ENCODE measurements around the gene KCNK17. TPM values are rescaled to one million over a fixed set of nuclear protein-coding genes. Genes with fewer than 3 reads are reported as not detected.

KCNK17 gene
- total RNA-seq, 2 experiments from 2014 or later, result not detected

GRCh38 chr6:39317256-39317655, 3.0 kb upstream of the KCNK17 start:
- Histone ChIP-seq H3K9me3 (ENCODE audit: low read length) (no peaks in the 10 kb centered on the region), H2AFZ (ENCODE audit: low read length) (no peak overlapping the region), H3K4me3 (ENCODE audit: low read depth, low read length, poor library complexity, severe bottlenecking) (no peak overlapping the region), H3K4me2 (ENCODE audit: low read length) (no peak overlapping the region), H4K20me1 (ENCODE audit: insufficient read depth, low read length) (no peaks in the 10 kb centered on the region), H3K4me1 (ENCODE audit: insufficient read depth, low read length, poor library complexity, severe bottlenecking) (no peaks in the 10 kb centered on the region), H3K36me3 (ENCODE audit: insufficient read depth, low read length) (no peaks in the 10 kb centered on the region), H3K9me2 (ENCODE audit: insufficient read depth, low read length) (no peaks in the 10 kb centered on the region), H3K79me2 (ENCODE audit: insufficient read depth, low read depth, low read length) (no peaks in the 10 kb centered on the region), H3K27ac (ENCODE audit: low read depth, low read length, poor library complexity, severe bottlenecking) (no peak overlapping the region)
- POLR2A ChIA-PET, result no interaction called here
- intact Hi-C loops (cut with micrococcal nuclease; ENCODE audit: unreplicated experiment), result loop anchor here (10.0 kb wide), 1 partner anchor 322 kb away; no protein-coding TSS in a partner anchor
- CTCF ChIA-PET (ENCODE audit: unreplicated experiment), result no interaction called here
- TF ChIP-seq, protein P1, sequence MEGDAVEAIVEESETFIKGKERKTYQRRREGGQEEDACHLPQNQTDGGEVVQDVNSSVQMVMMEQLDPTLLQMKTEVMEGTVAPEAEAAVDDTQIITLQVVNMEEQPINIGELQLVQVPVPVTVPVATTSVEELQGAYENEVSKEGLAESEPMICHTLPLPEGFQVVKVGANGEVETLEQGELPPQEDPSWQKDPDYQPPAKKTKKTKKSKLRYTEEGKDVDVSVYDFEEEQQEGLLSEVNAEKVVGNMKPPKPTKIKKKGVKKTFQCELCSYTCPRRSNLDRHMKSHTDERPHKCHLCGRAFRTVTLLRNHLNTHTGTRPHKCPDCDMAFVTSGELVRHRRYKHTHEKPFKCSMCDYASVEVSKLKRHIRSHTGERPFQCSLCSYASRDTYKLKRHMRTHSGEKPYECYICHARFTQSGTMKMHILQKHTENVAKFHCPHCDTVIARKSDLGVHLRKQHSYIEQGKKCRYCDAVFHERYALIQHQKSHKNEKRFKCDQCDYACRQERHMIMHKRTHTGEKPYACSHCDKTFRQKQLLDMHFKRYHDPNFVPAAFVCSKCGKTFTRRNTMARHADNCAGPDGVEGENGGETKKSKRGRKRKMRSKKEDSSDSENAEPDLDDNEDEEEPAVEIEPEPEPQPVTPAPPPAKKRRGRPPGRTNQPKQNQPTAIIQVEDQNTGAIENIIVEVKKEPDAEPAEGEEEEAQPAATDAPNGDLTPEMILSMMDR (conservative IDR thresholded peaks at IDR 0.05; ENCODE audit: low read length), result no peak
- no peak for TF ChIP-seq EZH2phosphoT487 (IDR thresholded peaks at IDR 0.05; ENCODE audit: borderline replicate concordance, low read depth, low read length)
- DNase-seq (ENCODE audit: low spot score), result no peak
- no TSS peak for BruUV-seq (replicated peaks)

- ChIA-PET CTCF (ENCODE audit: unreplicated experiment) (no interaction called here), POLR2A (no interaction called here)
- no peak overlapping the region for H3K4me3 ChIP-seq (ENCODE audit: low read depth, low read length, poor library complexity, severe bottlenecking)
- BruUV-seq (replicated peaks), result no TSS peak
- no peak for DNase-seq (ENCODE audit: low spot score)
- H2AFZ ChIP-seq (ENCODE audit: low read length), result no peak overlapping the region
- no peaks in the 10 kb centered on the region for H3K9me3 ChIP-seq (ENCODE audit: low read length)
- H3K27ac ChIP-seq (ENCODE audit: low read depth, low read length, poor library complexity, severe bottlenecking), result no peak overlapping the region
- no peaks in the 10 kb centered on the region for H3K79me2 ChIP-seq (ENCODE audit: insufficient read depth, low read depth, low read length)
- H4K20me1 ChIP-seq (ENCODE audit: insufficient read depth, low read length), result no peaks in the 10 kb centered on the region
- no peaks in the 10 kb centered on the region for H3K9me2 ChIP-seq (ENCODE audit: insufficient read depth, low read length)
- TF ChIP-seq EZH2phosphoT487 (IDR thresholded peaks at IDR 0.05; ENCODE audit: borderline replicate concordance, low read depth, low read length), result no peak
- TF ChIP-seq, protein P1 (conservative IDR thresholded peaks at IDR 0.05; ENCODE audit: low read length), result no peak
- H3K4me2 ChIP-seq (ENCODE audit: low read length), result no peak overlapping the region
- H3K36me3 ChIP-seq (ENCODE audit: insufficient read depth, low read length), result no peaks in the 10 kb centered on the region
- no peaks in the 10 kb centered on the region for H3K4me1 ChIP-seq (ENCODE audit: insufficient read depth, low read length, poor library complexity, severe bottlenecking)
- intact Hi-C loops (cut with micrococcal nuclease; ENCODE audit: unreplicated experiment), result loop anchor here (10.0 kb wide), 1 partner anchor 319 kb away; no protein-coding TSS in a partner anchor
Measured at GRCh38 chr6:39313526-39314272, 520 bp downstream of the KCNK17 start.

DNA sequence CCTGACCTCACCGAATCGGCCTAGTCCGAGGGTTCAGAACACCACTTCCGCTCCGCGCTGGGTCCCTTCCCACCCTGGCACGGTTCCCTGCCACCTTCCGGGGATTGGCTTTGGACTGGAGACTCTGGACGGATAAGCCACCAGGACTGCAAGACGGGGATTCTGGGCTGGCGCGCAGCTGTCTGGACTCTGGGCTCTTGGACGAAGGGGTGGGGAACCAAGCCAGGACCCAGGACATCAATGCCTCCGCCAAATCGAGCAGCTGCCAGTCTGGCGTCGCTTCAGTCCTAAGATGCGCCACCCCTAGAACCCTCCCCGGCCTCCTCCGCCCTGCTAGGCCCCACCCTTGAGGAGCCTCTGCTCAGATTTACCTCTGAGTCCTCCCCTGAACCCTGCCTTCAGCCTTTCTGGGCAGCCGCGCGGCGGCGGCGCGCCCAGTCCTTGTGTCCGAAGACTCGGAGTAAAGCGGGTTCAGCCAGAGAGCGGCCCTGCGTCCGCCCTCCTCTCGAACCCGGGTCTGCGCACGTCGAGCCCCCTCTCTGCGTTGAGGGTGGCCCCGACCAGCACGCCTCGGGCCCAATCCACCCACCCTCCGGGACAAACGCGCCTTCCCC, 1.2 kb downstream of the KCNK17 start:
- no peaks in the 10 kb centered on the region for H3K9me3 ChIP-seq (ENCODE audit: low read length)
- H3K4me1 ChIP-seq (ENCODE audit: insufficient read depth, low read length, poor library complexity, severe bottlenecking), result no peaks in the 10 kb centered on the region
- H2AFZ ChIP-seq (ENCODE audit: low read length), result no peak overlapping the region
- H3K4me2 ChIP-seq (ENCODE audit: low read length), result no peak overlapping the region
- no peaks in the 10 kb centered on the region for H3K36me3 ChIP-seq (ENCODE audit: insufficient read depth, low read length)
- no peak overlapping the region for H3K27ac ChIP-seq (ENCODE audit: low read depth, low read length, poor library complexity, severe bottlenecking)
- BruUV-seq (replicated peaks), result no TSS peak
- H3K4me3 ChIP-seq (ENCODE audit: low read depth, low read length, poor library complexity, severe bottlenecking), result no peak overlapping the region
- no peaks in the 10 kb centered on the region for H3K9me2 ChIP-seq (ENCODE audit: insufficient read depth, low read length)
- H3K79me2 ChIP-seq (ENCODE audit: insufficient read depth, low read depth, low read length), result no peaks in the 10 kb centered on the region
- intact Hi-C loops (cut with micrococcal nuclease; ENCODE audit: unreplicated experiment), result loop anchor here (10.0 kb wide), 1 partner anchor 318 kb away; no protein-coding TSS in a partner anchor
- ChIA-PET CTCF (ENCODE audit: unreplicated experiment) (no interaction called here), POLR2A (no interaction called here)
- H4K20me1 ChIP-seq (ENCODE audit: insufficient read depth, low read length), result no peaks in the 10 kb centered on the region
- no peak for DNase-seq (ENCODE audit: low spot score)
- TF ChIP-seq, protein P1 (conservative IDR thresholded peaks at IDR 0.05; ENCODE audit: low read length), result no peak
- TF ChIP-seq EZH2phosphoT487 (IDR thresholded peaks at IDR 0.05; ENCODE audit: borderline replicate concordance, low read depth, low read length), result no peak
